Measurements from ENCODE around the gene DROSHA.

DNA sequence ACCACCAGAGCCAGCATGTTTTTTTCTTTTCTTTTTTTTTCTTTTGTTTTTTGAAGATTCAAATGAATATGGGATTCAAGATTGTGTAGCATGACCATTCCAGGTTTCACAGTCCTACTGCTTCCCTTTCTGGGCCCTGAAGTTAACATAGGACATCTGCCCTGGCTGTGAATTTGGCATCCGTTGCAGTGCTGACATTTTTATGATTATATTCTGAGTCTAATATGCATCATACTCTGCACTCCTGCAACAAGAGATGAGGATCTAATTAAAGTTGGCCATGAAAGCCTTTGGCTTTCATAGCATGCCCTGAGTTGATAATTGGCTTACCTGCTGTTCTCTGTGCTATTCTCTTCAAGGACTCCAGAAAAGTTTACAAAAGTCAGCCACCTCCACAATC is 30.1 kb upstream of the DROSHA start:
- TF ChIP-seq, protein P1, sequence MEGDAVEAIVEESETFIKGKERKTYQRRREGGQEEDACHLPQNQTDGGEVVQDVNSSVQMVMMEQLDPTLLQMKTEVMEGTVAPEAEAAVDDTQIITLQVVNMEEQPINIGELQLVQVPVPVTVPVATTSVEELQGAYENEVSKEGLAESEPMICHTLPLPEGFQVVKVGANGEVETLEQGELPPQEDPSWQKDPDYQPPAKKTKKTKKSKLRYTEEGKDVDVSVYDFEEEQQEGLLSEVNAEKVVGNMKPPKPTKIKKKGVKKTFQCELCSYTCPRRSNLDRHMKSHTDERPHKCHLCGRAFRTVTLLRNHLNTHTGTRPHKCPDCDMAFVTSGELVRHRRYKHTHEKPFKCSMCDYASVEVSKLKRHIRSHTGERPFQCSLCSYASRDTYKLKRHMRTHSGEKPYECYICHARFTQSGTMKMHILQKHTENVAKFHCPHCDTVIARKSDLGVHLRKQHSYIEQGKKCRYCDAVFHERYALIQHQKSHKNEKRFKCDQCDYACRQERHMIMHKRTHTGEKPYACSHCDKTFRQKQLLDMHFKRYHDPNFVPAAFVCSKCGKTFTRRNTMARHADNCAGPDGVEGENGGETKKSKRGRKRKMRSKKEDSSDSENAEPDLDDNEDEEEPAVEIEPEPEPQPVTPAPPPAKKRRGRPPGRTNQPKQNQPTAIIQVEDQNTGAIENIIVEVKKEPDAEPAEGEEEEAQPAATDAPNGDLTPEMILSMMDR (IDR thresholded peaks at IDR 0.05; ENCODE audit: low read length), result no peak
- no peak for TF ChIP-seq EZH2 (optimal IDR thresholded peaks at IDR 0.05; ENCODE audit: low read depth, low read length)

All from MM.1S (cell line).